LNCaP clone FGC (cell line): ENCODE results near the gene LGALS12.

Experiments used
- DNase-seq: peaks from one replicate; pipeline ENCODE4 v3.0.0-alpha.2; 2011; ENCODE audit warnings: low read depth
- H3K4me3 ChIP-seq: 2 replicates; pipeline ENCODE4 v1.5.1; 2011; ENCODE audit warnings: mild to moderate bottlenecking, low read depth, low read length, control low read depth
- CTCF ChIP-seq: IDR thresholded peaks from 2 replicates; pipeline ENCODE4 v1.5.1; 2012; ENCODE audit warnings: mild to moderate bottlenecking; ENCODE audit not compliant: control insufficient read depth, insufficient read depth; ENCODE audit errors: extremely low read depth

The LGALS12 gene

GRCh38 chr11:63502252-63502820 is 3.5 kb upstream of the LGALS12 start:
- H3K4me3 ChIP-seq: no peak overlapping the region
- no peak for DNase-seq
- TF ChIP-seq CTCF: no peak

GRCh38 chr11:63503492-63503891 is 2.4 kb upstream of the LGALS12 start:
- no peak for DNase-seq
- no peak overlapping the region for H3K4me3 ChIP-seq
- TF ChIP-seq CTCF: no peak

- no peak overlapping the region for H3K4me3 ChIP-seq
- TF ChIP-seq CTCF: no peak
- DNase-seq: no peak
Observed at GRCh38 chr11:63504054-63504453, 1.8 kb upstream of the LGALS12 start.

GRCh38 chr11:63504933-63505586 is 824 bp upstream of the LGALS12 start:
- no peak for TF ChIP-seq CTCF
- no peak overlapping the region for H3K4me3 ChIP-seq

GRCh38 chr11:63506876-63507275 is 992 bp downstream of the LGALS12 start:
- H3K4me3 ChIP-seq: no peak overlapping the region
- DNase-seq: no peak
- no peak for TF ChIP-seq CTCF

More at GRCh38 chr11:63504933-63505586, 824 bp upstream of the LGALS12 start:
- peak; percentile 41 for DNase-seq

GRCh38 chr11:63507511-63507910 is 1.6 kb downstream of the LGALS12 start:
- TF ChIP-seq CTCF: no peak
- no peak for DNase-seq
- no peak overlapping the region for H3K4me3 ChIP-seq

GRCh38 chr11:63508009-63508408 is 2.1 kb downstream of the LGALS12 start:
- no peak overlapping the region for H3K4me3 ChIP-seq
- DNase-seq: no peak
- TF ChIP-seq CTCF: peak; percentile 75
